ENCODE data around the gene SPSB1. TPM values are rescaled to one million over a fixed set of nuclear protein-coding genes. Genes with fewer than 3 reads are reported as not detected.
"Not testable (repeated sequence)": the region's sequence is repeated elsewhere in the genome, so short reads cannot be mapped to it uniquely, and the experiment has no call there.

SPSB1 gene
- polyA plus RNA-seq, 1 experiment: 20.3 TPM

DNA sequence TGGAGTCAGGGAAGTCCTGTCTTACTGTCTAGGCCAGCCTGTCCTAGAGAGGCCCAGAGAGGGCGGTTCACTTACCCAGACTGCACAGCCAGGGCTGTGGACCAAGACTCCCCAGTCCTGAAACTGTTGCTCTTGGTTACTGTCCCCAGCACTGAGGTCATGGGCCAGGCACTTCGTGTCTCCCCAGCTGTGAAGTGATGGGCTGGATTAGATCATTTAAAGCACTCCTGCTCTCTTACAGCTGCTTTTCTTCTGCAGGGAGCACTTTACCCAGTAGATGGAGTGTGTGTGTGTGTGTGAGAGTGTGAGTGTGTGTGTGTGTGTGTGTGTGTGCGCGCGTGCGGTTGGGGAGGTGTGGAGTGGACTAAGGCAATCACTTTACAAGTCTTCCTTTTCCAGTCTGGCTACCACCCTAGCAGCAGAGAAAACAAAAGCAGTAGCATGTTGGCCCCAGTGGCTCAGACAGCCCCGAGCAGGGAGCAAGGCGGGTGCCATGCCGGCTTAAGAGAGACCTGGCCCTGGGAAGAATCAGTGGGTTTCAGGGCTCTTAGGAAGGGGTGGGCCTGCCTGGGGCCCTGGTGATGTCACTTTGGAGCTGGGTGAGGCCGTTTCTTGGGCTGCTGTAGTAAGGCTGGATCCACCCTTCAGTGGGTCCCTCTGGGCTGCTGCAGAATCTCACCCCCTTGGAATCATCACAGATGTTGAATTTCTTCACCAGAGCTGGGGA, 2.4 kb downstream of the SPSB1 start:
- Histone ChIP-seq H3K4me3 (ENCODE audit: low read depth, low read length) (peak overlapping the region; percentile 99), H3K27me3 (ENCODE audit: control insufficient read depth, insufficient read depth, low read length) (no peaks in the 10 kb centered on the region), H3K9me3 (ENCODE audit: control insufficient read depth, insufficient read depth, low read length) (no peaks in the 10 kb centered on the region), H3K27ac (ENCODE audit: low read depth, low read length) (peak overlapping the region; percentile 91)
- no peak for DNase-seq (ENCODE audit: low read depth, low spot score)
- ChIA-PET CTCF (interaction anchor here (0.8 kb wide), 1 partner anchor 161 kb away, joined by 4 read pairs; no protein-coding TSS in a partner anchor), POLR2A (interaction anchor here (0.5 to 0.6 kb wide), 2 partner anchors 14 to 93 kb away, joined by 3 to 5 read pairs; no protein-coding TSS in a partner anchor)
- TF ChIP-seq, protein P1, sequence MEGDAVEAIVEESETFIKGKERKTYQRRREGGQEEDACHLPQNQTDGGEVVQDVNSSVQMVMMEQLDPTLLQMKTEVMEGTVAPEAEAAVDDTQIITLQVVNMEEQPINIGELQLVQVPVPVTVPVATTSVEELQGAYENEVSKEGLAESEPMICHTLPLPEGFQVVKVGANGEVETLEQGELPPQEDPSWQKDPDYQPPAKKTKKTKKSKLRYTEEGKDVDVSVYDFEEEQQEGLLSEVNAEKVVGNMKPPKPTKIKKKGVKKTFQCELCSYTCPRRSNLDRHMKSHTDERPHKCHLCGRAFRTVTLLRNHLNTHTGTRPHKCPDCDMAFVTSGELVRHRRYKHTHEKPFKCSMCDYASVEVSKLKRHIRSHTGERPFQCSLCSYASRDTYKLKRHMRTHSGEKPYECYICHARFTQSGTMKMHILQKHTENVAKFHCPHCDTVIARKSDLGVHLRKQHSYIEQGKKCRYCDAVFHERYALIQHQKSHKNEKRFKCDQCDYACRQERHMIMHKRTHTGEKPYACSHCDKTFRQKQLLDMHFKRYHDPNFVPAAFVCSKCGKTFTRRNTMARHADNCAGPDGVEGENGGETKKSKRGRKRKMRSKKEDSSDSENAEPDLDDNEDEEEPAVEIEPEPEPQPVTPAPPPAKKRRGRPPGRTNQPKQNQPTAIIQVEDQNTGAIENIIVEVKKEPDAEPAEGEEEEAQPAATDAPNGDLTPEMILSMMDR (IDR thresholded peaks at IDR 0.05; ENCODE audit: low read depth, low read length): peak; percentile 30

DNA sequence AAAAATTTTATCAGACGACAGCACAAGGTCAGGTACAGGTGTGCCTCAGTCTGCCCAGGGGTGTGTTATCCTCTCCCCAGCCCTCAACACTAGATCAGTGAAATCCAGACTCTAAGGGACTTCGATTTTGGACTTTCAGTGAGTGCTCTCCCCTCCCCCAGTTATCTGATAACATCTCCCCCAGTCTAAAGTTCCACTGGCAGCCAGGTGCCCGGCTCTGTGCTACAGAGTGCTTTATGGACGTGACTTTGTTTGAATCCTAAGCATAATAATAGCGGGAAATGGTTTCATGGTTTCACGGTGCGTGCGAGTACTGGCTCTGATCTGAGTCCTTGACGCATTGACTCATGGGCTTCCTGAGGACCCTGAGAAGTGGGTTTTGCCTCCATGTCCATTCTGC, 3.2 kb downstream of the SPSB1 start:
- Histone ChIP-seq H3K4me3 (ENCODE audit: low read depth, low read length) (no peak overlapping the region), H3K9me3 (ENCODE audit: control insufficient read depth, insufficient read depth, low read length) (no peaks in the 10 kb centered on the region), H3K27me3 (ENCODE audit: control insufficient read depth, insufficient read depth, low read length) (no peaks in the 10 kb centered on the region), H3K27ac (ENCODE audit: low read depth, low read length) (no peak overlapping the region)
- no peak for DNase-seq (ENCODE audit: low read depth, low spot score)
- TF ChIP-seq, protein P1 (IDR thresholded peaks at IDR 0.05; ENCODE audit: low read depth, low read length): no peak
- CTCF ChIA-PET: interaction anchor here (0.8 kb wide), 1 partner anchor 160 kb away, joined by 4 read pairs; no protein-coding TSS in a partner anchor
- POLR2A ChIA-PET: no interaction called here

DNA sequence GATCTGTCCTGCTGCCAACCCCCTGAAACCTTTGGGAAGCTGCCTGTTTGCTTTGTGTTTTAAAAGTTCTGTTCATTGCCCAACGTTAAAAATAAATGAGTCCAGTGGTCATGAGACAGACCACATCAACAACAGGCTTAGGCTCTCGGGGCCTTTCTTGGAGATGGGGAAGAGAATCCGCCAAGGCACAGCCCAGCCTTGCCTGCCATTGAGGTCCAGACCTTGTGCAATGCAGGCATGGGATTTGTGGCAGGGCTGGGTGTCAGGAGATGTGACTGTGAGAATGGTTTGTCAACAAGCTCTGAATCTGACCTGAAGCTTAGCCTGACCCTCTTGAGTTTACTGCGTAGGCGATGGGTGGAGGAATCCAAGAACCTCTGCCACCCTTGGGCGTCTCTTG, 4.2 kb downstream of the SPSB1 start:
- Histone ChIP-seq H3K9me3 (ENCODE audit: control insufficient read depth, insufficient read depth, low read length) (no peaks in the 10 kb centered on the region), H3K27me3 (ENCODE audit: control insufficient read depth, insufficient read depth, low read length) (no peaks in the 10 kb centered on the region), H3K4me3 (ENCODE audit: low read depth, low read length) (no peak overlapping the region), H3K27ac (ENCODE audit: low read depth, low read length) (no peak overlapping the region)
- ChIA-PET POLR2A (no interaction called here), CTCF (interaction anchor here (0.8 kb wide), 1 partner anchor 159 kb away, joined by 4 read pairs; no protein-coding TSS in a partner anchor)
- TF ChIP-seq, protein P1 (IDR thresholded peaks at IDR 0.05; ENCODE audit: low read depth, low read length): no peak
- no peak for DNase-seq (ENCODE audit: low read depth, low spot score)

DNA sequence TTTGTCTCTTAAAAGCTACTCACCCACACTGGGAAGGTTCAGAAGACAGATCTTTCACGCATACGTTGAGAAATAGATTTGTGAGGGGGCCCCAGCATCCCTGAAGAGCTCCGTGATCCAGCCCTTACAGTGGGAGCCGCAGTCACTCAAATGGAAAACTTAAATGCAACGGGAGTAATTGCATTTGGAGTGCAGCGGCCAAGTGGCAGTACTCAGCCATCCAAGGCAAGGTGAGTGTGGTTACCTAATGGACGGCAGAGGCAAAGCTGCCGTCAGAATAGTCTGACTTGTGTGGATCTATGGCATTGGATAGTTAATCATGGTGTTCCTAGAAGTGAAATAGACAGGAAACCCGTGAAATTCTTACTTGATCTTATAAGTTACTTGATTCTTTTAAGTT, 5.1 kb downstream of the SPSB1 start:
- ChIA-PET CTCF (interaction anchor here (0.8 kb wide), 1 partner anchor 158 kb away, joined by 4 read pairs; no protein-coding TSS in a partner anchor), POLR2A (no interaction called here)
- TF ChIP-seq, protein P1 (IDR thresholded peaks at IDR 0.05; ENCODE audit: low read depth, low read length): no peak
- no peak overlapping the region for H3K4me3 ChIP-seq (ENCODE audit: low read depth, low read length)
- H3K27me3 ChIP-seq (ENCODE audit: control insufficient read depth, insufficient read depth, low read length): no peaks in the 10 kb centered on the region
- DNase-seq (ENCODE audit: low read depth, low spot score): no peak
- H3K27ac ChIP-seq (ENCODE audit: low read depth, low read length): no peak overlapping the region
- no peaks in the 10 kb centered on the region for H3K9me3 ChIP-seq (ENCODE audit: control insufficient read depth, insufficient read depth, low read length)

DNA sequence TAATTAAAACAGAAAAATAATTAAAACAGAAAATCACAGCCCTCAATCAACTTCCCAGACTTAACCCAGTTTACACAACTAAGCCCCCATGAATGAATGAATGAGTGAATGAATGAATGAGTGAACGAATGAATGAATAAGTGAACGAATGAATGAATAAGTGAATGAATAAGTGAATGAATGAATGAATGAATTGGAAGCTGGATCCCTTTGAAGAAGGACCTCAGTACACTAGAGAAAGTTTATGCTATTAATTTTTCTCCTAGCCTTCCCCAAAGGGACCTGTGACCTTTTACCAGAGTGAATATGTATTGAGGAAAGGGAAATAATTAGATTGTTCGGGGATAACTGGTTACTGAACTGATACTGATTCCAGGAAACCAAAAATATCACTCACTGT, 5.6 kb downstream of the SPSB1 start:
- Histone ChIP-seq H3K4me3 (ENCODE audit: low read depth, low read length) (no peak overlapping the region), H3K27ac (ENCODE audit: low read depth, low read length) (no peak overlapping the region), H3K27me3 (ENCODE audit: control insufficient read depth, insufficient read depth, low read length) (no peaks in the 10 kb centered on the region), H3K9me3 (ENCODE audit: control insufficient read depth, insufficient read depth, low read length) (no peaks in the 10 kb centered on the region)
- POLR2A ChIA-PET: interaction anchor here (0.5 kb wide), 1 partner anchor 227 kb away, joined by 3 read pairs; no protein-coding TSS in a partner anchor
- CTCF ChIA-PET: no interaction called here
- DNase-seq (ENCODE audit: low read depth, low spot score): no peak
- TF ChIP-seq, protein P1 (IDR thresholded peaks at IDR 0.05; ENCODE audit: low read depth, low read length): no peak

DNA sequence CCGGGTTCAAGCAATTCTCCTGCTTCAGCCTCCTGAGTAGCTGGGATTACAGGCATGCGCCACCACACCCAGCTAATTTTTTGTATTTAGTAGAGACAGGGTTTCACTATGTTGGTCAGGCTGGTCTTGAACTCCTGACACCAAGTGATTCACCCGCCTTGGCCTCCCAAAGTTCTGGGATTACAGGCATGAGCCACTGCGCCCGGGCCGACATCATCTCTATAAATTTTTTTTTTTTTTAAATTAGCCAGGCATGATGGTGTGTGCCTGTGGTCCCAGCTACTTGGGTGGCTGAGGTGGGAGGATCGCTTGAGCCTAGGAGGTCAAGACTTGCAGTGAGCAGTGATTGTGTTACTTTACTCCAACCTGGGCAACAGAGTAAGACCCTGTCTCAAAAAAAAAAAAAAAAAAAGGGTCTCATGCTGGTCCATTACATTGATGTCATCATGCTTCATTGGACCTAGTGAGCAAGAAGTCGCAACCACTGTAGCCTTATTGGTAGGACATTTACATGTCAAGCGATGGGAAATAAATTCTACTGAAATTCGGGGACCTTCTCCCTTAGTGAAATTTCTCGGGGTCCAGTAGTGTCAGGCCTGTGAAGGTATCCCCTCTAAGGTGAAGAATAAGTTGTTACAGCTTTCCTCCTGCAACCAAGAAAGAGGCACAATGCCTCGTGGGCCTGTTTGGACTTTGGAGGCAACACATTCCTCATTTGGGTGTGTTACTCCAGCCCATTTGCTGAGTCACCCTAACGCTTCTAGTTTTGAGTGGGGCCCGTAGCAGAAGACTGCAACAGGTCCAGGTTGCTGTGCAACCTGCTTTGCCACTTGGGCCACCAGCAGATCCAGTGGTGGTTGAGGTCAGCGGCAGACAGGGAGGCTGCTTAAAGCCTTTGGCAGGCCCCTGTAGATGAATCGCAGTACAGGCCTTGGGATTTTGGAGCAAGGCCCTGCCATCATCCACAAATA, 7.2 kb downstream of the SPSB1 start:
- H3K9me3 ChIP-seq (ENCODE audit: control insufficient read depth, insufficient read depth, low read length); H3K4me3 ChIP-seq (ENCODE audit: low read depth, low read length); DNase-seq (ENCODE audit: low read depth, low spot score); H3K27me3 ChIP-seq (ENCODE audit: control insufficient read depth, insufficient read depth, low read length); CTCF ChIA-PET: not testable (repeated sequence)
- peak overlapping the region; percentile 52 for H3K27ac ChIP-seq (ENCODE audit: low read depth, low read length)
- POLR2A ChIA-PET: interaction anchor here (0.7 kb wide), 1 partner anchor 25 kb away, joined by 4 read pairs; no protein-coding TSS in a partner anchor

Measured in AG04450 (cell line).